HCEC 1CT (cell line): ENCODE data around the gene CLCNKB.
"Not testable (repeated sequence)": the region's sequence is repeated elsewhere in the genome, so short reads cannot be mapped to it uniquely, and the experiment has no call there.

Experiments
- DNase-seq: peaks from one replicate; pipeline ENCODE4 v3.0.0-alpha.2; 2017

Gene CLCNKB

DNA sequence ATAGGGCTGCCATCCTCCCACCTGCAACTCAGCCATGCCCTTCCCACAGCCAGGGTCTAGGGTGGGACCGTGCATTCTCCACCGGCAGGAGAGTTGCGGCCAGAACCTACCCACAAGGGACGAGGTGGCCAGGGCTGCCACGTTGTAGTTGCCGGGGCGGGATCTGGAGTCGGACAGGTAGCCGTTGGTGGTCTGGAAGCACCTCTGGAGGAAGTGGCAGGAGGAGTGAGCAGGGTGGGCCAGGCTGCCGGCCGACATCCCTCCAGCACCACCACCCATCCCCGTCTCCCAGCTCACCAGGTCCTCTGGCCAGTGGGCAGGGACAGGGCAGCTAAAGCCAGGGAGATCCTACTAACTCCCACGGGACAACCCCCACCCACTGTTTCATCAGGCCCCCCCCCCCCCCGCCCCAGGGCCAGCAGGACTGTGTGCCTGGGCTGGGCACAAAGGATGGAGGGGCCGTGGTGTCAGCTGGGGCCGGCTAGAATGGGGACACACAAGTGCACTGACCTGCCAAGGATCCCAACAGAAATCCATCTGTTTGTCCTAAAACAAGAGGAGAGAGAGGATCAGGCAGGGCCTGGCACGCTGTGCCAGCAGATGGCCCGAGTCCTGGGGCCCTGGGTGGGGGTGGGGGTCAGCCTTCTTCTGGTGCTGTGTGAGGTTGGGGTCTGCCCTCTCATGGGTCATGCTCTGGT, 18.6 kb downstream of the CLCNKB start:
- not testable (repeated sequence) for DNase-seq

DNA sequence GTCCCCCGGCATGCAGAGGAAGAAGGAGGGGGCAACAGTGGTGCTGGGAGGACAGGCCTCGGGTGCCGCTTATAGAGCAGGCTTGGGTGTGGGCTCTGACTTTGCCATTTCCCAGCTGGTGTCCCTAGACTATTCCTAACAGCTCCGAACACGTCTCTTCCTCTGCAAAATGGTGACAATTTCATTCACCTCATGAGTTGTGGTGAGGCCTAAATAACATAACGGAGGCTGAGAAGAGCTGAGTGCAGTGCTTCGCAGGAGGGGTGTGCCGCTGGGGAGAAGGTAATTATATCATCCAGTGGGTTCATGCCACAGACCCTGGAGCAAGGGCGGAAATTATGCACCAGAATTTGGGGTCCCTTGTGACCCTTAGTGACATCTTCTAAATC, 19.1 kb downstream of the CLCNKB start:
- not testable (repeated sequence) for DNase-seq

DNA sequence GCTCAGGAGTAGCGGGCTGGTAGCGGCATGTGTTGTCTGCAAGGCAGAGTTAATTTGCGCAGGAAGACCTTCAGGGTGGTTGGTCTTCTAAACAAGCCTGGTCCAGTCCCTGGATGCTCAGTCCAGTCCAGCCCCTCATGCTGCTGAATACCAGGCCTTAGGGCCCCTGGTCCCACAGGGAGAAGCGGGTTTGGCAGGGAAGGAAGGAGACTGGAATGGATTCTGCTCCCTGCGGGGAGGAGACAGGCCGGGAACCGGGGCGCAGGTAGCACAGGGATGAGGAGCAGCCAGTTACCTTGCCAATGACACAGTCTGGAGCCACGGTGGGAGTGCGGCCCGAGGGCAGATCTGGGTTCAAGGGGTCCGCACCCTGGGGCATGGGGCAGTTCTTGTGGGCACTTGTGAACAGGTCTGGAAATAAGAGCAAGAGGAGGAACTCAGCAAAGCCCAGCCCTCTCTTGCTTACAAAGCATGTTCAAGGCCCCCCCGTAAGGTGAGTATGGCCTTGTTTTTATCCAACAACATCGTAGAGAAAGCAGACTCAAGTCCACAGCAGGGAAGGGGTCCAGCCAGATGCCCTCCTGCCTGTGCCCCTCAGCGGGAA, 19.7 kb downstream of the CLCNKB start:
- DNase-seq: no peak

DNA sequence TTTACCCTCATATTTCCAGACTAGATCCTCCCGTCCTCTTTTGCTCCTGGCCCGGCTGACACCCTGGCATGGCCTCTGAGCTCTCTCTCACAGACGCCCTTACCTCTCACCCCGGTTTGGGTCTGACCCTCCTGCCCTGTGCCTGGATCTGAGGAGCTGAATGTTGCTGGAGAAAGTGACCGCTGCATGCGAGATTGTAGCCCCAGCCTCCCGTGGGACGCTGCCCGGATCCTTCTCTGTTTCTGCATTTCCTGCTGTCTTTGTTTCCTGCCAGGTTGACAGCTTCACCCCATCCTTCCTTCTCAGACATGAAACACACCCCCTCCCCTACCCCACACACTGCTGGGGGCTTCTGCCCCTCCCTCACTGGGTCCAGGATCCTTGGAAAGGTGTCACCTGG, 20.3 kb downstream of the CLCNKB start:
- no peak for DNase-seq

DNA sequence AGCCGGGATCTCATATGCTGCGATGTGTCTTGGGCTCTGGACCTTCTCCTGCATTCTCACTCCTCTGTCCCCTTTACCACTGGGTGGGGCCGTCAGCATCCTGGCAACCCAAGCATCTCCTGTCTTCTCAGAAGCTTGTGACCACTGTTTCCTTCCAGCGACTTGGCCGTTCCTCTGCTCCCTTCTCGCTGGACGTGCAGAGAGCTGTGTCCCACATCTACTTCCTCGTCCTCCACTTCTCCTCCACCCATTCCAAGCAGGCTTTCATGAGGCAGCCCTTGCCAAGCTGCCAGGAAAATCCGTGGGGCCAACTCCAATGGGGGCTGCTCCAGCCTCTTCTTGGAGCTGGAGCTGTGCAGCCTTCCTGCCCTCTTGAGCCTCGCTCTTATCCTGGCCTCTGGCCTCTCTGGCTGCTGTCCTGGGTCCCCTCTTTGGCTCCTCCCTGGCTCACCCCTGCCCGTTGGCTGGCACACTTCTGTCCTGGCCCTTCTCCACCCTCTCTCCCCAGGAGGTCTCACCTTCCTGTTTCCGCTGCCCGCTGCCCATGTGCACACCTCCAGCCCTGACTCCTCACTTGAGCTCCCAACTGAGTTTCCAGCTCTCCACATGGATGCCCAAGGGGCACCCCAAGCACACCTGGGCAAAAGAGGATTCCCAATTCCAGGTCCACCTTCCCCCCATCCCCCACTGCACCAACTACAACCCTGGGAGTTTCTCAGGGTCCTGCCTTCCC, 21.1 kb downstream of the CLCNKB start:
- no peak for DNase-seq

DNA sequence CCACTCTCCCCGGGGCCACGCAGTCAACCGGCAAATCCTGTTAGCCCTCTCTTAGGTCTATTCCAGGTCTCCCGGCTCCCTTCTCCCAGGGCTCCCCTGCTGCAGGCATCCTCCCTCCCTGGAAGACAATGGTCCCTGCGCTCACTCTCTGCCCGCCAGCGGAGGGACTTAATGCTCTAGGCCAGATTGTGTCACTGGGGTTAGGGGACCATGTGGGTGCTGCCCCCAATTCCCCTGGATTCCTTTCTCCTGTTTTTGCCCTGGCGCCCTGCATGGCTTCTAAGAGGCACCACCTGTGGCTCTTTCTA, 21.6 kb downstream of the CLCNKB start:
- no peak for DNase-seq

DNA sequence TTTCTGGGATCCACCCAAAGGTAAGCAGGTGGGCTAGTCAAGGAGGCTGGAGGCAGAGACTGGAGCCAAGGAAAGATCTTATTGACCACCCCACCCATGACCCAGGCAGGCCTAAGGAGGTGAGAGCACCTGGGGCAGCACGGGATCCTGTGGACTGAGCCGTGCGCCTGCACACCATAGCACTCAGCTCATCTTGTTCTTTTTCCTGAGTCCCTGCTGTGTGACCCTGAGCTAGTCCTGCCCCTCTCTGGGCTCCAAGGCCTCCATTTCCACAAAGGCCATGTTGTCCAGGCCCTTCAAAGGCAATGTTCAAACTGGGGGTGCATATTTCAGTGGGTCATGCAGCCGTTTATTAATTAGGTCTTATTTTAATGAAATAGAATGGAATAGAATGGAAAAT, 22.7 kb downstream of the CLCNKB start:
- no peak for DNase-seq

DNA sequence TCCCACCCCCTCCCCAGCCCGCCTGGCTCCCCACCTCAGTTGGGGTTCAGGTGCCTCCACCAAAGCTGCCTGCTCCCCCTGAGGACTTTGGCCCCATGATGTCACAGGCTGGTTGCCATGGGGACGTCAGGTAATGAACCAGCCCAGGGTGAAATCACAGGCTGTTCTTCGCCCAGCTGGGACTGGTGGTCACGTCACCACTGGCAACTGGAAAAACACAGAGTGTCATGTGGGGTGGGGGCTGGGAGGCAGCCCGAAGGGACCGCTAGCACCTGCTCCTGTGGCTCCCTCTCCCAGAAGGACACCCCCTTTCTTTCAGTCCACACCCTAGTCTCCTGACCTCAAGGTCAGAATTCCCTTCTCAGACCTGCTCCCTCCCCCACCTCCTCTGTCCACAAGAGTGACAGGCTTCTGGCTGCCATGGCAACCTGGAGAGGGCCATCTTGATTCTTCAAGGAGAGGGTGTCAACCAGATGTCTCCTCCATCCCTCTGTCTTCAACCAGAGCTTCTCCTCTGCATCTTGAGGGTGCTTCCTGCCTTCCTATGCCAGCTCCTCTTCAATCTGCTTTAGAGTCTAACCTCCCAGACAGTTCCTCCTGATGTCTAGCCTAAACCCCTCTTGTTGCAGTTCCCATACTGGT, 23.7 kb downstream of the CLCNKB start:
- DNase-seq: no peak

DNA sequence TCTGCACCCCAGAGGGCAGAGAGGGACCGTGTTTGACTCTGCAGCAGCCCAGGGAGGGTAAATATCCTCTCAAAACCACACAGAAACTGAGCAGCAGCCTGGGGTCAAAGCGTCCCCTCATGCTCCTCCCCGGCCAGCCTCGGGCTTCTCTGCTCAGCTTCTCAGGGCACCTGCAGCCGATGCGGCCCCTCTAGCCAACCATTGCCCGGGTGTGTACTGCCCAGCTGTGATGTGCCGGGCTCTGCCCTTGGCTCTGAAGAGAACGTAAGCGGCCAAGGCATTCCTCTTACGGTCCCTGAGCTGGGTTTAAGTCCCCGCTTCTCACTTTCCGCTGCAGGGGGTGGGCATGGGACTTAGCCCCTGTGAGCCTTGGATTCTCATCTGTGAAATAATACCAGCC, 24.4 kb downstream of the CLCNKB start:
- no peak for DNase-seq

DNA sequence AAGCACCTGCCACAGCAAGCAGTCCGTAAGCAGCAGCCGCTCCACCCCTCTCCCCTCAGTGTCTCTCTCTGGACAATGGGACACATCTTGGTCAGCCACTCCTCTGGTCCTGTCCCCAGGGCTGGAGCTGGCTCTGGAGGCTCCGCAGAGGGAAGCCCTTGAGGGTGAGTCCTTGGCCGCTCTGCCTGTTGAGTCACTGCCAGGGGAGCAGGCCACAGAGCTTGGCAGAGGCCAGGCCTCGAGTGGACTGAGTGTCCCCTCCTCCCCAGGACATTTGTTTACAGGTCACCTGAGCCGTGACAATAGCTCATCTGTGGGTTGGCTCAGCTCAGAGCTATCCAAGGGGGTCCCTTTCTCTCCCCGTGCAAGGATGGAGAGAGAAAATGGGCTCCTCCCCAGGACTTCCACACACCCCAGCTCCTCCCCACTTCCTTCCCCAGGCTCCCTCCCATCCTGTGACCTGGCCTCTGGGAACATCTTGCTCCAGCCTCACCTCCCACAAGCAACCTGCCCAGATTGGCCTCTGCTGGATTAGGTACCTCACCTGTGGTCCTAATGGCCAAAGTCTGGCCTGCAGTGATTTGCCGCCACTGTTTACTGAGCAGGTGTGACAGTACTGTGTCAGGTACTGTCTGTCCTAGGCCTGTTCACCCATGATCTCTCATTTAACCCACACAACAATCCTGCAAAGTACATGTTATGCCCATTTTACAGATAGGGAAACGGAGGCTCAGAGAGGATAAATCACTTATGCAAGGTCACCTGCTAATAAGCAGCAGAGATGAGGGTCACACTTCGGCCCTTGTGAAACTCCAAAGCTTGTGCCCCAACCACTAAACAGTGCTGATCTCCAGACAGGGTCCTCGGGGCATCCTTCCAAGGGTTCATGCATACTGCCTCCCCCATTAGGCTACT, 25.0 kb downstream of the CLCNKB start:
- no peak for DNase-seq

DNA sequence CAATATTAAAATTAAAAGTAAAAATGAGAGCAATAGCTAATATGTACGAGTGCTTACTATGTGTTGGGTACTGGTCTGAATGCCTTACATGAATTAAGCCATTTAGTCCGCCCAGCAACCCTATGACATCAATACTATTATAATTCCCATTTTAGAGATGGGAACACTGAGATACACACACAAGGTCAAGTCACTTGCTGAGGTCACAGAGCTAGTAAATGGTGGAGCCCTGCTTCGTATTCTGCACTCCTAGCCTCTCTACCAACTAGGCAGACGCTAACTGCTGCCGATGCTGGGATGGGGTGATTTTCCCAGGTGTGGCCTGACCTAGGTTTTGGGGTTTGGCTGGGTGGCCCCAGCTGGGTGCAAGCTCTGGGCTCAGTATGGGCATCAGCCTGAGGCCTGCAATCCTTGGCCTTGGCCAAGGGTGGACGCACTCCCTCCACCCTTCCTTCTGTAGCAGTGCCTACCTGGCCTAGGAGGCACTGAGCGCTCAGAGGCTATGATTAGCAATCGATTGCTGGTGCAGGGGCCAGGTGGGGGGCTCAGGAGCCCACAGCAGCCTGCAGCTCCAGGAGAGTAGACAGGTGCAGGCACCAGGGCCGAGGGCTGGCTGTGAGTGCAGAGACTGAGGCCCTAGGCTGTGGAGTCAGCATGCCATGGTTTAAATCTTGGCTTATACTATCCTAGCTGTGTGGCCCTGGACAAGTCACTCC, 27.2 kb downstream of the CLCNKB start:
- no peak for DNase-seq

DNA sequence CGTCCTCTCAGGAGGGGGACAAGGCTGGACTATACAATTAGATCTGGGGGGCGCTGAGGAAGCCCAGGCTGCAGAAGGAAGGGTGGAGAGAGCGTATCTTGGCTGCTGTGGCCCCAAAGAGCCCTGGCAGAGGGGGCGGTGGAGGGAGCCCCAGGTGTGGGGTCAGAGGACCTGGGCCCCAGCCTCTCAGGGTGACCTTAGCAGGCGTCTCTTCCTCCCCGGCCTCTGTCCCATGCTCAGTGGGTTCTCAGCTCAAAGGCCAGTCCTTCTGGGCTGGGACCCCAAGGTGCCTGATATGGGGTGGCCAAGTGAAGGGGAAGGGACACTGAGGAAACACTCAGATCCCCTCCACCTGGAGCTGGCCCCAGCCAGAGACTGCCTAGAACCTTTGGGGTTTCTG, 28.0 kb downstream of the CLCNKB start:
- DNase-seq: no peak

DNA sequence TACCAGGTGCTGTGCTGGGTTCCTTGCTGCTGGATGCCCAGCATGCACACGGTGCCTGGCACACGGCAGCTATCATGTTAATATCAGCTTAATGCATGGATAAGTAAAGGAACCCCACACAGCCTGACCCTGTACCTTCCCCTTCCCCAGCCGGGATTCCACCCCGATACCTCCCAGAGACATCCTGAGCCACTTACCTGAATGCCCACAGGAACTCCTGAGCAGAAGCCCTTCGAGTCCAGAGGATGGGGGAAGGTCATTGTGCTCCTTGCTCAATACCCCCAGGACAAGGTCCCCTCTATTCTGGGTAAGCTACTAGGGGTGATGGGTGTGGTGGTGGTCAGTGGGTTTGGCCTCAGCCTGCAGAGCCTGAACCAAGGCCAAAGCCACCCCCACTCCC, 28.5 kb downstream of the CLCNKB start:
- DNase-seq: no peak

DNA sequence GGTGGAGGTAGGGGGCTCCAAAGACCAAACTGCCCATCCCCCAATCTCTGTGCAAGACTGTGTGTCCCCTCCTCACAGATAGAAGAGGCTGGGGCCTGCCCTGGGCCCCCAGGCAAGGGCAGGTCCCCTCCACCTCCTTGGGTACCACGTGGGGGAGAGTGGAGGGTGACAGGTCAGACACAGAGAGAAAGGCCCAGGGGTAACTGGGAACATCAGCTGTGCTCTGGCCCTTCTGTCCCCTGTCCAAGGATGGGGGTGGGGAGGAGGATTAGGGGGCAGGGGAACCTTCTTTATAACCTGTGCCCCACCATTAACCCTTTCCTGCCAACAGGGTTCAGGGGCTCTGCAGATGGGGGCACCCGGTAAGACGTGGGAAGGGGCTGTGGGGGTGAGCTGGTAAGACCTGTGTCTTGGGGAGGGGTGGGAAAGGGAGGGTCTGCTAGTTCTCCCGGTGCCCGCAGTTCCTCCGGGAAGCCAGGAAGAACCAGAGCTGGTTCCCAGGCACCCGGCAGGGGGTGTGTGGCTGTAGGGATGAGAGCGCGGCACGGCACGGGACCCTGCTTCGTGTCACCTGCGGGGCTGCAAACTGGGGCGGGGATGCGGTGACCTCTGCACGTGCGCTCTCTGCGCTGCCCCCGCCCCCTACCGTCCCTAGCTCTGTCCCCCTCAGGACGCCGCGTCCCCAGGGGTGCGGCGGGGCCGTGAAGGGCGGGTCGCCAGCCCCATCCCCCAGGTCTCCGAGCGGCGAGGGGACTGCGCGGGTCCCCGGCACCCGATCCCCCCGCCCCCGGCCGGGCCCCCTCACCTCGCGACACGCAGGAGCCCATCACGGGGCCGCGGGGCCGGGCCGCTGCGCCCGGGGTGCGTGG, 29.3 kb downstream of the CLCNKB start:
- no peak for DNase-seq

DNA sequence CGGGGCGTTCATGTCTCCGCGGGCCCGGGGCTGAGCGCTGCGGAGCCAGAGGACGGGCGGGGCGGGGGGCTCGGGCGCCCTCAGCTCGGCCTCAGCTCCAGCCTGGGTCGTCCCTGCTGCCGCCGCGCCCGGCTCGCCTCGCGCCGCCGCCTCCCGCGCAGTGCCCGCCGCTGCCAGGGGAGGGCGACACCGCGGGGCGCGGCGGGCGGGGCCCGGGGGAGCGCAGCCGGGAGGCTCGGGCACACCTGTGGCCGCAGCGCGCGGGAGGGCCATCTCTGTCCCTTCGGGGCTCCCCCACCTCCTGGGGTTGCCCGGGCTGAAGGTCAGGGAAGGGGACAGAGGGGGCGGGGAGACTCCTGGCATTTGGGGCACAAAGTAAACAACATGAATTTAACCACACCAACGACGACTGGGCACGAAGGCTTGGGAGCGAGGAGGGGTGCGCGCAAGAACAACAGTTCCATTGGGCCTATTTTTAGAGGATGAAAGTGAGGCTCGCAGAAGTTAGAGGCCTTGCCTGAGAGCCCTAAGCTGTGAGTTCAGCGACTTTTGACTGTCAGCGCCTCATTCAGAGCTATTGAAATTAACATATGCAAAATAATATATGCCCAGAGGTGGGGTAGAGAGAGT, 30.0 kb downstream of the CLCNKB start, which contains the start of gene FAM131C:
Gene FAM131C (minus strand): TSS at position 162 of the 630 bp plus-strand sequence. CDS start 209 bp downstream, outside the sequence.
- peak; percentile 22 for DNase-seq

DNA sequence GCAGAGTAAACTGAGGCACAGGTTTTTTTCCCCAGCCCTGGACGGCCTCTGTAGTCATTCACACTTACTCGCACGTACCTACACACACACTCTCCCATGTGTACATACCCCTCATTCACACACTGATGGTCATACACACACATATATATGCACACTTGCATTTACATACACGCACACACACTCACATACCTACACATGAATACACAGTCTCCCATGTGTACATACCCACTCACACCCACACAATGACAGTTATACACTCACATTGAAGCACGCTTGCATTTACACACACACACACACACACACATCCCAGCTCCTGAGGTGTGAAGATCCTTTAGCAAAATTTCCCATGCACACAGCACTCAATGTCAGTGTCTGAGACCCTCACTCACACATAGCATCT, 30.6 kb downstream of the CLCNKB start:
- no peak for DNase-seq

DNA sequence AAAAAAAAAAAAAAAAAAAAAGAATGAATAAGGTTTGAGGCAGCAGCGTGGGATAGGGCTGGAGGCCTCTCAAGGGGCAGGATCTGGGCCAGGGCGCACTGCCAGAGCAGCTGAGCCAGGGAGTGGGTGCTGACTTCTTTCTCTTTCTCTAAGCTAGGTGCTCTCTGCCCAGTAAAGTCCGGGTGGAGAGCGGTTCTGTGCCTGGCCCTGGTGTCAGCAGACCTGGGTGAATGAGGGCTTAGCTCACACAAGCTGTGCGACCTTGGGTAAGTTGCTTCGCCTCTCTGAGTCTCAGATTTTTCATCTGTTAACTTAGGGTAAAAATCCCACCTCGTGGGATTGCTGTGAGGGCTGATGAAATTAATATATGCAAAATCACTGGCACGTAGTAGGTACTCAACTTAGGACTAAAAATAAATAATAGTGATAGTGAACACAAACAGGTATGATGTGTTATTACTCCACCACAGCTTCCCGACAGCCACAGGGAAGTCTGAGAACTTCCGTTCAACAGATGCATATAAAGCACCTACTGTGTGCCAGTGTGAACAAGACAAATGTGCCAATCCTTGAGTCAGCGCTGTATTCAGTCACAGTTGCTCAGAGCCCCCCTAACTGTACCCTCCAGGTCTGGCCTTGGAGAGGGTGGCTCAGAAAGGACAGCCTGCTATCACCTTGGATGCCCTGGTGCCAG, 31.9 kb downstream of the CLCNKB start:
- DNase-seq: peak; percentile 73

DNA sequence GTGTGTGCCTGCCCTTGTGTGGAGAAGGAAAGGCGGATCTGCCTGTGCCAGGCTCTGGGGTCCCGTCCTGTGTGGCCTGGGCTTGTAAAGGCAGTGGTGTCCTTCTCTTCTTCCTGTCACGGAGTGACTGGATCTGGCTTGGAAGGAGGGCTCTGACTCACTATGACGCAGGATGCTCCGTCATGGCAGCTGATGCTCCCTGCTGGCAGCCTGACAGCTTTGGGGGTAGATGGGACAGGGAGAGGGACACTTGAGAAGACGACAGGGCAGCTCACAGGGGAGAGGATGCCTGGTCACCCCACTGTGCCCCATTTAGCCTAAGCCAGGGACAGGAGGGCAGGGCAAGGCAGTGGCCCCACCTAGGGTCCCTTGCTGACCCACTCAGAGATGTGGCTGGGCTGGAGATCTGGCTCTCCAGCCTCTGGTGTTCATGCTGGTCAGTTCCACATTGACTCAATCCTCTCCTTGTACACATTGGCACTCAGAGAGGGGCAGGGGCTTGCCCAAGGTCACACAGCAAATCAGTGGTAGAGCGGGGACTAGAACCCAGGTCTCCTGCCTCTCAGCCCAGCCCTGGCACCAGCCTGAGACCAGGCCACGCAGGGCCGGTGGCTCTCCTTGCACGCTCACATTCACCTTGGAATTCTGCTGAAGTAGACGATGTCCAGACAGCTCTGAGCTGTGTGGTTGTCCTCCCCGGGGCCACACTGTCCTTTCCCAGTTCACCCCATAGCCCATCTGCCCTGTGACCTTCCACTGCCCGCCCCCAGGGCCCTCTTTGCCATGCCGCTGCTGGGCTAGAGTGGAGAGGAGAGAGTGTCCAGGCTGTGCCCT, 32.7 kb downstream of the CLCNKB start:
- DNase-seq: peak; percentile 90

DNA sequence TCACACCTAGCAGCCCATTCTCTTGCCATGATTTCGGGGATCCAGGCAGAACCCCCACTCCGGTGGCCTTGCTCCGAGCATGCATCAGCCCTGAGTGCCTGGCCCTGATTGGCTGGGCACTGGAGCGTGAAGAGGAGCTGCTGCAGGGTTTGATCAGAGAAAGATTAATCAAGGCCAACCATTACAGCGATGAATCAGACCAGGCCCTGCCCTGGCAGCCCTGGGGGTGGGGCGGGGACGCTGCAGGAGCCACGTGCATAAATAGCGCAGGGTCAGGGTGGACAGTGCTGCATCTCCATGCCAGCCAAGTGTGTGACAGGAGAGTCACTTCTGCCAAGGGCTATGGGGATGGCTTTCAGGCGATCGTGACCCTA, 33.3 kb downstream of the CLCNKB start:
- DNase-seq: no peak
